Omental fat pad (tissue), 4 donors: ENCODE data around the gene ASNSD1. TPM values are rescaled to one million over a fixed set of nuclear protein-coding genes. Genes with fewer than 3 reads are reported as not detected.

Experiments used
- ATAC-seq: fragments of 150-250 bp; one replicate; pipeline ENCODE4 v1.9.1; 2016; ENCODE audit warnings: mild to moderate bottlenecking, moderate library complexity; ENCODE audit not compliant: low FRiP score
- DNase-seq: peaks from one replicate; pipeline ENCODE4 v3.0.0-alpha.2; 2019; ENCODE audit warnings: low spot score
- CTCF ChIP-seq, 3 donors: fragments of 450-650 bp; IDR thresholded peaks; one replicate each; pipeline ENCODE4 v1.5.1; 2016 to 2017; ENCODE audit warnings: antibody characterized with exemption in 3 of 3, mild to moderate bottlenecking in 3 of 3, moderate library complexity in 2 of 3
- total RNA-seq, 4 donors: library from RNA; depleted of rRNA; stranded (reverse); fragments of >200 nt; gene quantifications; one replicate each; pipeline ENCODE4 v1.1.0, GENCODE V29; 2016

The ASNSD1 gene
- 10 to 100 TPM; 46.0 to 61.8 (median 50.3) TPM for total RNA-seq

DNA sequence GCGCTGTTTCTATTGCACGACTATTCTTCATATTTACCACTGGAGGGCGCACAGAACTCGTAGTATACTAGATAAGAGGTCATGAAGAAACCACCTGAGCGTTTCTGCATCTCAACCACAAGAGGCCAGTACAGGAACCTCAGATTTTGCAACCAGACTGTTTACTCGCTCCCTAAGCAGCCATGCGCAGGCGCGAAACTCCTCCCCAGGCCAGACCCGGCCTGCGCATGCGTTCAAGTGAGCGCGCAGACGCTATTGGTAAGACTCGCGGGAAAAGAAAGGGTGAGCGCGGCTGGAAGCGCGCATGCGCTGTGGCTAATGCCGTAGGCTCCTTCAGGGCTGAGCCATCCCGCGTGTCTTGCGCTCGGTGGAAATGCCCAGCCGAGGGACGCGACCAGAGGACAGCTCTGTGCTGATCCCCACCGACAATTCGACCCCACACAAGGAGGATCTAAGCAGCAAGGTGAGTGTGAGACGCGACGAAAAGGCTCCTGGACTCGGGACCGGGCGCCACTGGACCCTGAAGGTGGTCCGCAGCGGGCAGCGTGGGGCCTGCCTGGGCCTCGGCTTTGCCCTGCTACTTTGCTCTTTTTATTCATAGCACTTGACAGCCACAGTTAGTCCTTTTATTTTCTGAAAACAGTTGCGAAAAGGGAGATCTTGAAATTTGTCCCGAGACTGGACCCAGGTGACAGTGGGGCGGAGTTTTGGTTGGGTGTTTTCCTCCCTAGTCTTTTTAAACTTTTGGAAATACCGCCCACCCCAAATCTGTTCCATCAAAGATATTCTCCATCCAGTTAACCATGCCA is at the start of gene ASNSD1:
ASNSD1 (plus strand) TSS at position 312 of the 809 bp plus-strand sequence. CDS start 4,674 bp downstream, outside the sequence.
- TF ChIP-seq CTCF (IDR thresholded peaks at IDR 0.05): peak in 2 of 3 donors; percentile 91 to 96
- DNase-seq (peak; percentile 96), ATAC-seq (peak; percentile 100)

DNA sequence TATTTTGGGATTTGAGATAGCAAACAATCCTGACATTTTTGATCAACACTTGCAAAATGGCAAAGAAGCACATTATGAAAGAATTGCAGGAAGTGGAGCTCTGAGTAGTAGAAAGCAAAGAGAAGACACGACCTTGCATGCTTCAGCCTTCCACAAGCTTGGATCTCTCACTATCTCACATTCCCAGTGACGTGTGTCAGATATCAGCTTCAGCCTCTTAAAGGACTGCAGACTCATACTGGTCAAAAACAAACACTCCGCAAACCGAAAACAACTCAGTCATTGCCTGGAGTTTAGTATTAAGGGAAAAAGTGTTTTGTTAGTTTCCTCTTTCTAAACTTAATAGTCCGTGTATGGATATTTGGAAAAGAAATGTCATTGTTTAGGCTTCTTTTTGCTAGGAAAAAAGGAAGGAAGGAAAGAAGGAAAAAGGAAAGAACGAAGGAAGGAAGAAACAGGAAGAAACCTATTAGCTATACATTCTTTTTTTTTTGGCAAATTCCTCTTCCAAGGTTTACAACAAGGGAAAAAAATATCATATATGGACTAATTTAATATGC is 48.1 kb upstream of the ASNSD1 start:
- no peak for TF ChIP-seq CTCF (IDR thresholded peaks at IDR 0.05)
- DNase-seq (no peak), ATAC-seq (peak; percentile 95)

DNA sequence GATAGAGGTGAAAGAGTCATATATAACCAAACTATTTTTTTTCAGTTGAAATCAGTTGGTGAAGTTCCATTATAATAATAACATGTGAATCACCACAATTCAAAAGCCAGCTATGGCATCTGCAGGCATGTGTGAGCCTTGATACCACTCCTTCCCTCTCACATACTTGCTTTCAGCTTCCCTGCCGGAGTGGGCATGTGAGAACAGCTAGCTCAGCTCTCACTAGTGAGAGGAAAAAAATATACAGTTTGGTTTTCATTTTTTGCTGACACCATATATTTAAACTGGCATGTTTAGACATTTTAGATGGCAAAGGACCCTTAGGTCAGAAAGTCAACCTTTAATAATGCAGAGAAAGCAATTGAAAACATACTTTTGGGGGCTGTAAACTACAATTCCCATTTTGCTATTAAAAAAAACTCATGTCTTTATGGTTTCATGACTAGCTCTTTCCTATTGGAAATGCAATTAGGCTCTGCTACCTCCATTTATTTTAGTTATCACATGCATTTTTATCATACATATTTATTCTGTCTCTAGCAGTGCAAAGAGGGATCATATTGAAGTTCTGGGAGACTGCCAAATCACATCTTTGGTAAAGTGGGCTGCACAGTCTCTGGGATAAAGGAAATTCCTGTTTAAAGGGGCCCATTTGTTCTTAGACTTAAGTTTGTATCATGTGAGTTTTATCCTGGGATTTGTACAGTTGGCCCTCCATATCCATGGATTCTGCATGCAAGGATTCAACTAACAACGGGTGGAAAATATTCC is 47.4 kb upstream of the ASNSD1 start:
- no peak for TF ChIP-seq CTCF (IDR thresholded peaks at IDR 0.05)
- DNase-seq (no peak), ATAC-seq (no peak)

DNA sequence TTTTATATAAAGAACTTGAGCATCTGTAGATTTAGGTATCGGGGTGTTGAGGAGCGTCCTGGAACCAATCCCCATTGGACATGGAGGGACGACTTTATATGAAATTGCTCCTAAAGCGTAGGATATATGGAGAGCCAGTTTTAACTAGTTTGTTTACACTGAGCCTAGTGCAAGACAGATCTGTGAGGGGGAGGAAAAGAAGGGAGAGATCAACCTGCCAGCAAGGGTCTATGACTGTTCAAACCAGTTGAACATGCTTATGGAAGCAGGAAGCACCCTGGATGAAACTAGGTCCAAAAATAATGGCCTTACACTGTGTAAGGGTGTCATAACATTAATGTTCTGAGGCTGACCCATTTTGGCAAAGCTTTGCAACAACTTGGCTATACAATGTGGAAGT is 46.7 kb upstream of the ASNSD1 start:
- DNase-seq (no peak), ATAC-seq (no peak)
- no peak for TF ChIP-seq CTCF (IDR thresholded peaks at IDR 0.05)

DNA sequence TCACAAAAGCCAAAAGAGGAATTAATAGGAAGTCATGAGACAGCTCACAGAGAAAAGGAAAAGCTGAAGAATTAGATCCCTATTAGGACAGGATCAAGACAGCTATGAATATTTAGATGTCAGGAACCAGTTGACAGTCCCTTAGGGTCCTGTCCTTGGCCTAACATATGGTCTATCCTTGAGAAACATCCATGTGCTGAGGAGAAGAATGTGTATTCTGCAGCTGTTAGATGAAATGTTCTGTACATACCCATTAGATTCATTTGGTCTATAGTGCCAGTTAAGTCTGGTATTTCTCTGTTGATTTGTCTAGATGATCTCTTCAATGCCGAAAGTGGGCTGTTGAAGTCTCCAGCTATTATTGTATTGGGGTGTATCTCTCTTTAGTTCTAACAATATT is 43.1 kb upstream of the ASNSD1 start:
- no peak for ATAC-seq
- no peak for DNase-seq
- no peak for TF ChIP-seq CTCF (IDR thresholded peaks at IDR 0.05)

- no peak for ATAC-seq
- TF ChIP-seq CTCF (IDR thresholded peaks at IDR 0.05): no peak
- DNase-seq: no peak
Observed at GRCh38 chr2:189621781-189622180, 39.5 kb upstream of the ASNSD1 start.
